Thoracic aorta (tissue), 2 donors: ENCODE measurements around the gene CST9L. TPM values are rescaled to one million over a fixed set of nuclear protein-coding genes. Genes with fewer than 3 reads are reported as not detected.

Experiments used
- ATAC-seq: fragments of 150-250 bp; one replicate; pipeline ENCODE4 v1.8.0; 2017; ENCODE audit warnings: low read depth; ENCODE audit not compliant: insufficient number of reproducible peaks, low FRiP score
- DNase-seq: peaks from one replicate; pipeline ENCODE4 v3.0.0-alpha.2; 2020; ENCODE audit warnings: low spot score
- H3K27ac ChIP-seq, 2 donors: fragments of 200-600 bp; sonication (generic); 1 replicate in 1 of 2; 2 replicates in 1 of 2; pipeline ENCODE4 v1.5.1; 2016; ENCODE audit warnings: mild to moderate bottlenecking in 2 of 2, moderate library complexity in 2 of 2
- H3K27me3 ChIP-seq: fragments of 200-600 bp; sonication (generic); replicated peaks from 2 replicates; pipeline ENCODE4 v1.6.0; 2016; ENCODE audit warnings: mild to moderate bottlenecking; ENCODE audit not compliant: insufficient read depth
- H3K36me3 ChIP-seq: fragments of 200-600 bp; sonication (generic); one replicate; pipeline ENCODE4 v1.5.1; 2016
- H3K4me1 ChIP-seq, 2 donors: fragments of 200-600 bp; sonication (generic); 1 replicate in 1 of 2; 2 replicates in 1 of 2; pipeline versions ENCODE4 v1.5.1 to v1.6.0; 2016; ENCODE audit warnings: low read depth in 2 of 2, mild to moderate bottlenecking in 1 of 2; ENCODE audit not compliant: control insufficient read depth in 1 of 2
- H3K4me3 ChIP-seq: fragments of 200-600 bp; sonication (generic); 2 replicates; pipeline ENCODE4 v1.5.1; 2016; ENCODE audit warnings: mild to moderate bottlenecking
- H3K9me3 ChIP-seq: fragments of 200-600 bp; sonication (generic); 2 replicates; pipeline ENCODE4 v1.5.1; 2016
- total RNA-seq, 2 donors: library from RNA; depleted of rRNA; stranded (reverse); fragments of >200 nt; gene quantifications; one replicate each; pipeline versions ENCODE4 v1.1.0 to v1.2.3, GENCODE V29; 2016
- TF ChIP-seq, protein P1 (sequence below): fragments of 200-600 bp; sonication (generic); IDR thresholded peaks from one replicate; pipeline ENCODE4 v1.5.1; 2019; ENCODE audit warnings: antibody characterized with exemption

The CST9L gene
- total RNA-seq, 2 donors from 2014 or later: not detected

DNA sequence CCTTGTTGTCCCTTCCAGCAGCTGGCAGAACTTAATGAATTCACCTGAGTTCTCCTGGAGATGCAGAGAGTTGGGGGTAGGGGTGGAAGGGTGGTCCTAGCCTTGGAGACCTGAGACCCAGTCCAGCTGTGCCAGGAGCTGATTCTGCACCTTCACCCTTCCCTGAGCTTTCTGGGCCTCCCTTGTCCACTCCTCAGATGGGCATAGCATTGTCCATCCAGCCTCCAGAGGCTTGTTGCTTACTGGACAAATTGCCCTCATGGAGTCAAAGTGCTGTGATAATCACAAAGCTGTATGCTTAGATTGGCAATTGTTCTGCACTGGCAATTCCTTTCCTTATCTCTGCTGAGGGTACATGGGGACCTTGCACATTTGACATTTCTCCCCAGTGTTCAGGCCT lies 16.5 kb downstream of the CST9L start:
- Histone ChIP-seq H3K36me3 (no peaks in the 10 kb centered on the region), H3K9me3 (no peaks in the 10 kb centered on the region), H3K27me3 (no peaks in the 10 kb centered on the region), H3K4me1 (no peaks in the 10 kb centered on the region), H3K4me3 (no peak overlapping the region), H3K27ac (no peak overlapping the region)
- no peak for ATAC-seq
- DNase-seq: no peak
- TF ChIP-seq, protein P1, sequence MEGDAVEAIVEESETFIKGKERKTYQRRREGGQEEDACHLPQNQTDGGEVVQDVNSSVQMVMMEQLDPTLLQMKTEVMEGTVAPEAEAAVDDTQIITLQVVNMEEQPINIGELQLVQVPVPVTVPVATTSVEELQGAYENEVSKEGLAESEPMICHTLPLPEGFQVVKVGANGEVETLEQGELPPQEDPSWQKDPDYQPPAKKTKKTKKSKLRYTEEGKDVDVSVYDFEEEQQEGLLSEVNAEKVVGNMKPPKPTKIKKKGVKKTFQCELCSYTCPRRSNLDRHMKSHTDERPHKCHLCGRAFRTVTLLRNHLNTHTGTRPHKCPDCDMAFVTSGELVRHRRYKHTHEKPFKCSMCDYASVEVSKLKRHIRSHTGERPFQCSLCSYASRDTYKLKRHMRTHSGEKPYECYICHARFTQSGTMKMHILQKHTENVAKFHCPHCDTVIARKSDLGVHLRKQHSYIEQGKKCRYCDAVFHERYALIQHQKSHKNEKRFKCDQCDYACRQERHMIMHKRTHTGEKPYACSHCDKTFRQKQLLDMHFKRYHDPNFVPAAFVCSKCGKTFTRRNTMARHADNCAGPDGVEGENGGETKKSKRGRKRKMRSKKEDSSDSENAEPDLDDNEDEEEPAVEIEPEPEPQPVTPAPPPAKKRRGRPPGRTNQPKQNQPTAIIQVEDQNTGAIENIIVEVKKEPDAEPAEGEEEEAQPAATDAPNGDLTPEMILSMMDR: no peak

DNA sequence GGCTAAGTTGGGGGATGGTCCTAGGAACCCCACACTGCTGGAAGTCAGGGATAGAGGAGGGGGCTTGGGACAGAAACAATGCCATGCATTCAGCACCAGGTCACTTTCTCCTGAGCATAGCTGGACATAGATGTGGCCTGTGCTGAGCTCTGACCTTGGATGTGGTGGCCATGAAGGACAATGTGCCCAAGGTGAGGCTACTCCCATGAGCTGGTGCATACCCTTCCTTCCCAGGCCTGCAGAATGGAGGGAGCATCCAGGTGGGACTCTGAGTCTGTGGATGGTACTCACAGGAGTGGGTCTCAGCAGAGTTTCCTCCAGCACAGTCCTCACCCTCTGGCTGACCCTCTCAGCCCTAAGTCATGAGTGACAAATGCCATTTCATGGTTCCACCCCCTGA lies 16.9 kb downstream of the CST9L start:
- no peak overlapping the region for H3K4me3 ChIP-seq
- TF ChIP-seq, protein P1: no peak

DNA sequence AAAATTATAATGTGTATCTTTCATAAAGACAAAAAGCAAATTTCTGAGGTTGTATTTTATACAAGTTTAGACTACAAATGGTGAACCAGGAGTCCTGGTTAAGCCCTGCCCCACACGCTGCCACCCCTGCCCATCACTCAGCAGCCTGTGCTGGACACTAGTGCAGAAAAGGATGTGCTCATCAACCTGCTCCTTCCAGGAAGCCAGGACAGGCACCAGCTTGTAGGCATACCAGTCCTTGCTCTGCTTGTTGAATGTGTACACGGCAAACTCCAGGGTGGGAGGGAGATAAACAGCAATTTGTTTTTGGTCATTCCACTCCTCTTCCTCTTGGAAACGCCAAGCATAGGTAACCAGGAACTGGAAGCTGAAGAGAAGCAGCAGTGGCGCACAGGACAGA lies 18.1 kb downstream of the CST9L start:
- H3K4me3 ChIP-seq: no peak overlapping the region
- ATAC-seq (no peak), DNase-seq (no peak)
- H3K27ac ChIP-seq: no peak overlapping the region
- H3K4me1 ChIP-seq: no peaks in the 10 kb centered on the region
- no peaks in the 10 kb centered on the region for H3K9me3 ChIP-seq
- no peaks in the 10 kb centered on the region for H3K27me3 ChIP-seq
- TF ChIP-seq, protein P1: no peak
- no peaks in the 10 kb centered on the region for H3K36me3 ChIP-seq

More for the DNA sequence above, 16.9 kb downstream of the CST9L start:
- no peaks in the 10 kb centered on the region for H3K27me3 ChIP-seq
- H3K27ac ChIP-seq: no peak overlapping the region
- H3K9me3 ChIP-seq: no peaks in the 10 kb centered on the region
- H3K36me3 ChIP-seq: no peaks in the 10 kb centered on the region
- no peaks in the 10 kb centered on the region for H3K4me1 ChIP-seq
- no peak for DNase-seq
- ATAC-seq: no peak

DNA sequence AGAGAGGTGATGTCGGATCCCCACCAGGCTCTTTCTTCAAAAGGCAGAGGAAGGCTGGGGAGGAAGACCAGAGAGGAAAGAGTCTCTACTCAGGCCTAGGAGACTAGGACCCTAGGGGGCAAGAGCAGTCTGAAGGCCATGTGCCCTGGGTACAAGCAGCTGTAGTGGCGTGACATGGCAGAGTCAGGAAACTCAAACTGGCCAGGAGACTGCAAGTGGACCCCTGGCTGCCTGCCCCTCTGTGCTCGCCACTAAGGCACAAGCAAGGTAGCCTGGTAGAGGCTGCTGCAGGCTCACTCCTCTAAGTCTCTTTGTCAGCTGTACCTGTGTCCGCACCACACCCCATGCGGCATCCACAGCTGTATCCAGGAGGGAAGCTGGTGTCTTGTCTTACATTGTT lies 19.9 kb downstream of the CST9L start:
- no peak for ATAC-seq
- TF ChIP-seq, protein P1: no peak
- Histone ChIP-seq H3K36me3 (no peaks in the 10 kb centered on the region), H3K27me3 (no peaks in the 10 kb centered on the region), H3K4me3 (no peak overlapping the region), H3K9me3 (no peaks in the 10 kb centered on the region), H3K27ac (no peak overlapping the region), H3K4me1 (no peaks in the 10 kb centered on the region)
- no peak for DNase-seq

DNA sequence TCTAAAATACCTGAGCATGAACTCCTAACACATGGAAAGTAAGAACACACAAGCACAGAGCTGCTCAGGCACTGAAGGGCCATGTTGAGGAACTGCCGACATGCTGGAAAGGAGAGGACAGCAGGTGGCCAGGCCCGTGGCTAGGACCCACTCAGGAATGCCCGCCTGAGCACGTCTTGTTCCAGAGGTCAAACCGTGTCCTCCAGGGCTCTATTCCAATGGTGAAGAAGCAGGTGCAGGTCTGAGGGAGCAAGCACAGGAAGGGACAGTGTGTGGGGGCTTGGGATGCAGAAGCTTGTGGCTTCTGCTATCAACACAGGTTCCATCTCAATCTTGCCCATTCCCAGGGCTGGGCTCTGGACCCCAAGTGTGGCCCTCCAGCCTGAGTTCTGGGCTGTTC lies 20.7 kb downstream of the CST9L start:
- H3K27ac ChIP-seq: no peak overlapping the region
- no peaks in the 10 kb centered on the region for H3K27me3 ChIP-seq
- DNase-seq (no peak), ATAC-seq (no peak)
- no peak overlapping the region for H3K4me3 ChIP-seq
- no peaks in the 10 kb centered on the region for H3K4me1 ChIP-seq
- TF ChIP-seq, protein P1: no peak
- no peaks in the 10 kb centered on the region for H3K9me3 ChIP-seq
- H3K36me3 ChIP-seq: no peaks in the 10 kb centered on the region
